PC-9 (cell line): ENCODE results near the gene ERC1. TPM values are rescaled to one million over a fixed set of nuclear protein-coding genes. Genes with fewer than 3 reads are reported as not detected.

Experiments used
- BruUV-seq: library from RNA; stranded (reverse); fragments of 400-500 nt; replicated peaks from 2 replicates; lab custom pipeline; 2021; lab: Mats Ljungman, UMichigan
- CTCF ChIA-PET: fragments of 300-600 bp; sonication (Branson Sonifier 250); formaldehyde crosslinking; loops from one replicate; lab custom pipeline; 2022; ENCODE audit warnings: antibody characterized with exemption; lab: Charles Lee
- POLR2A ChIA-PET: fragments of 300-600 bp; sonication (Branson Sonifier 250); formaldehyde crosslinking; loops from one replicate; lab custom pipeline; 2022; ENCODE audit warnings: antibody characterized with exemption; ENCODE audit not compliant: unreplicated experiment; lab: Charles Lee
- DNase-seq, 2 experiments: peaks; one replicate each; pipeline versions ENCODE4 v3.0.0 to v3.0.0-alpha.2; 2015 to 2022; ENCODE audit warnings: mixed read lengths in 1 of 2
- H2AFZ ChIP-seq: fragments of 200-600 bp; sonication (generic); 2 replicates; pipeline ENCODE4 v1.8.1; 2017; ENCODE audit warnings: antibody characterized with exemption
- H3F3A ChIP-seq: fragments of 200-600 bp; sonication (generic); 2 replicates; pipeline ENCODE4 v1.8.1; 2017; ENCODE audit warnings: antibody characterized with exemption, mild to moderate bottlenecking, low read depth; ENCODE audit not compliant: insufficient read depth
- H3K27ac ChIP-seq: fragments of 200-600 bp; sonication (generic); 2 replicates; pipeline ENCODE4 v1.6.1; 2016; ENCODE audit warnings: mixed run types
- H3K27me3 ChIP-seq: fragments of 200-600 bp; sonication (generic); 2 replicates; pipeline ENCODE4 v1.6.1; 2016; ENCODE audit warnings: low read depth, mixed run types; ENCODE audit not compliant: insufficient read depth
- H3K36me3 ChIP-seq: fragments of 200-600 bp; sonication (generic); 2 replicates; pipeline ENCODE4 v1.6.1; 2016; ENCODE audit warnings: low read depth, mixed run types
- H3K4me1 ChIP-seq: fragments of 200-600 bp; sonication (generic); replicated peaks from 2 replicates; pipeline ENCODE4 v1.6.1; 2016; ENCODE audit warnings: mixed run types; ENCODE audit not compliant: insufficient read depth
- H3K4me2 ChIP-seq: fragments of 200-600 bp; sonication (generic); 2 replicates; pipeline ENCODE4 v1.6.1; 2017; ENCODE audit warnings: mixed run types
- H3K4me3 ChIP-seq: fragments of 200-600 bp; sonication (generic); 2 replicates; pipeline ENCODE4 v1.6.1; 2016; ENCODE audit warnings: mixed run types
- H3K79me2 ChIP-seq: fragments of 200-600 bp; sonication (generic); 2 replicates; pipeline ENCODE4 v1.6.1; 2017; ENCODE audit warnings: low read depth, mixed run types
- H3K9me2 ChIP-seq: fragments of 200-600 bp; sonication (generic); 2 replicates; pipeline ENCODE4 v1.8.1; 2017; ENCODE audit warnings: mild to moderate bottlenecking; ENCODE audit not compliant: insufficient read depth
- H3K9me3 ChIP-seq: fragments of 200-600 bp; sonication (generic); 2 replicates; pipeline ENCODE4 v1.8.1; 2016; ENCODE audit warnings: low read depth; ENCODE audit not compliant: insufficient read depth
- H4K20me1 ChIP-seq: fragments of 200-600 bp; sonication (generic); 2 replicates; pipeline ENCODE4 v1.8.1; 2017; ENCODE audit not compliant: insufficient read depth
- EZH2 ChIP-seq: fragments of 200-600 bp; sonication (generic); IDR thresholded peaks from 2 replicates; pipeline ENCODE4 v1.8.0; 2017; ENCODE audit warnings: antibody characterized with exemption, low read depth
- intact Hi-C: fragments of 100-400 bp; cut with micrococcal nuclease; formaldehyde crosslinking; loops from one replicate; pipeline ENCODE4 v1.10.0; 2022; ENCODE audit not compliant: unreplicated experiment
- total RNA-seq: library from RNA; stranded (reverse); gene quantifications from 2 replicates; pipeline ENCODE4 v1.2.3, GENCODE V29; 2021
- TF ChIP-seq, protein P1 (sequence below): fragments of 200-600 bp; sonication (generic); conservative IDR thresholded peaks from 2 replicates; pipeline ENCODE4 v1.6.1; 2017; ENCODE audit warnings: mixed run types, antibody characterized with exemption, mild to moderate bottlenecking, moderate library complexity

ERC1 gene
- total RNA-seq, 1 experiment from 2014 or later, result 52.0 TPM

DNA sequence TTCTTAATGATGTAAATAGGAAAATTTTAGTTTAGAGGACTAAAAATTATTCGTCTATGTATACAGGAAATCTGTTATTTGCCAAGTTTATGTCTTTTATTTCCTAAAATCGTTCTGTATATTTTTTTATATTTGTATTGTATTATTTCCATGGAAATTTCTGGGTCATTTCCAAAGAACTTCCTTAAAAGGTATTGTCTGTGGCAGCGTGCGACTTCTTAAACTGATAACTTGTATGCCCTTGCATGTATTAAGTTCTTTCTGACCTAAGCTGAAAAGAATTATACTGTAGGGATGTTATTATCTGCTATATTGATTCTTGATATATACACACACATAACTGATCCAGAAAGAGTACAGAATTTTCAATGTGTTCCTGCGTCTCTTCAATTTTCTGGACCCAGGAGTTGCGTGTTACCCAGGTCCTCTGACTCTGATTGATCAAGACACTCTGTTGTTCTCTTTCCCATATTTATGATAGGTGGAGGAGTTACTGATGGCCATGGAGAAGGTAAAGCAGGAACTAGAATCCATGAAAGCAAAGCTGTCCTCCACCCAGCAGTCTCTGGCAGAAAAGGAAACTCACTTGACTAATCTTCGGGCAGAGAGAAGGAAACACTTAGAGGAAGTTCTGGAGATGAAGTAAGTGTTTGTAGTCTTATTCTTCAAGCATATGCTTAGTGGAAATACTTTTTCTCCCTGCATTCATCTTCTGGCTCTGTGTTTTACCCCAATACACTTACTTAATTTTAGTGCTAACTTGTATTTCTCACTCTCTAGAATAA is 298.5 kb downstream of the ERC1 start:
- no peak overlapping the region for H3K27ac ChIP-seq
- no peaks in the 10 kb centered on the region for H3F3A ChIP-seq
- H3K79me2 ChIP-seq, result no peaks in the 10 kb centered on the region
- DNase-seq, result no peak
- no peak overlapping the region for H3K4me2 ChIP-seq
- BruUV-seq, result no TSS peak
- POLR2A ChIA-PET, result no interaction called here
- no peaks in the 10 kb centered on the region for H3K27me3 ChIP-seq
- CTCF ChIA-PET, result interaction anchor here (1.0 kb wide), 1 partner anchor 172 kb away, joined by 3 read pairs; no protein-coding TSS in a partner anchor
- H3K4me3 ChIP-seq, result no peak overlapping the region
- H4K20me1 ChIP-seq, result no peaks in the 10 kb centered on the region
- no peaks in the 10 kb centered on the region for H3K4me1 ChIP-seq
- TF ChIP-seq, protein P1, sequence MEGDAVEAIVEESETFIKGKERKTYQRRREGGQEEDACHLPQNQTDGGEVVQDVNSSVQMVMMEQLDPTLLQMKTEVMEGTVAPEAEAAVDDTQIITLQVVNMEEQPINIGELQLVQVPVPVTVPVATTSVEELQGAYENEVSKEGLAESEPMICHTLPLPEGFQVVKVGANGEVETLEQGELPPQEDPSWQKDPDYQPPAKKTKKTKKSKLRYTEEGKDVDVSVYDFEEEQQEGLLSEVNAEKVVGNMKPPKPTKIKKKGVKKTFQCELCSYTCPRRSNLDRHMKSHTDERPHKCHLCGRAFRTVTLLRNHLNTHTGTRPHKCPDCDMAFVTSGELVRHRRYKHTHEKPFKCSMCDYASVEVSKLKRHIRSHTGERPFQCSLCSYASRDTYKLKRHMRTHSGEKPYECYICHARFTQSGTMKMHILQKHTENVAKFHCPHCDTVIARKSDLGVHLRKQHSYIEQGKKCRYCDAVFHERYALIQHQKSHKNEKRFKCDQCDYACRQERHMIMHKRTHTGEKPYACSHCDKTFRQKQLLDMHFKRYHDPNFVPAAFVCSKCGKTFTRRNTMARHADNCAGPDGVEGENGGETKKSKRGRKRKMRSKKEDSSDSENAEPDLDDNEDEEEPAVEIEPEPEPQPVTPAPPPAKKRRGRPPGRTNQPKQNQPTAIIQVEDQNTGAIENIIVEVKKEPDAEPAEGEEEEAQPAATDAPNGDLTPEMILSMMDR, result no peak
- no peak for TF ChIP-seq EZH2
- H2AFZ ChIP-seq, result no peak overlapping the region
- H3K36me3 ChIP-seq, result no peaks in the 10 kb centered on the region
- intact Hi-C loops, result no loop called here
- no peaks in the 10 kb centered on the region for H3K9me3 ChIP-seq
- no peaks in the 10 kb centered on the region for H3K9me2 ChIP-seq

DNA sequence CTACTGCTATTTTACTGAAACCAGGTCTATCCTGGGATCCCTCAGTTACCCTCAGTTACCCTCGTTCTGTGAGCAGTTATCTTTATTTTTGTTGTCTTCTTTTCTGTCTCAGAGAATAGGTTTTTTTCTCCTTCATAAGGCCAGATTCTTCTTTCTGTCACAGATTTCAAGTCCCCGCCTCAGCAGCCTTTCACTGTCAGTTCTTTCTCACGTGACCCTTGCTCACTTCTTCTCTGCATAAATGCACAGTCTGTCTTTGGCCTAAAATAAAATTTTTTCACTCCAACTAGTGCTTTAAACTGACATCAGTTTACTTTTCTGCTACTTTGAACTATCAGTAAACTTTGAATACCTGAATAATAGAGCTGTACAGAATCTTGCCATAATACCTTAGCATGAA is 299.7 kb downstream of the ERC1 start:
- CTCF ChIA-PET, result interaction anchor here (1.0 kb wide), 1 partner anchor 173 kb away, joined by 3 read pairs; no protein-coding TSS in a partner anchor
- no peaks in the 10 kb centered on the region for H3K9me2 ChIP-seq
- no peaks in the 10 kb centered on the region for H4K20me1 ChIP-seq
- no peaks in the 10 kb centered on the region for H3K4me1 ChIP-seq
- intact Hi-C loops, result no loop called here
- H3K27ac ChIP-seq, result no peak overlapping the region
- no peak overlapping the region for H3K4me3 ChIP-seq
- no peaks in the 10 kb centered on the region for H3F3A ChIP-seq
- H3K9me3 ChIP-seq, result no peaks in the 10 kb centered on the region
- H2AFZ ChIP-seq, result no peak overlapping the region
- no peaks in the 10 kb centered on the region for H3K79me2 ChIP-seq
- H3K36me3 ChIP-seq, result no peaks in the 10 kb centered on the region
- TF ChIP-seq EZH2, result no peak
- TF ChIP-seq, protein P1, result no peak
- POLR2A ChIA-PET, result no interaction called here
- no peak overlapping the region for H3K4me2 ChIP-seq
- BruUV-seq, result no TSS peak
- DNase-seq, result no peak
- H3K27me3 ChIP-seq, result no peaks in the 10 kb centered on the region

DNA sequence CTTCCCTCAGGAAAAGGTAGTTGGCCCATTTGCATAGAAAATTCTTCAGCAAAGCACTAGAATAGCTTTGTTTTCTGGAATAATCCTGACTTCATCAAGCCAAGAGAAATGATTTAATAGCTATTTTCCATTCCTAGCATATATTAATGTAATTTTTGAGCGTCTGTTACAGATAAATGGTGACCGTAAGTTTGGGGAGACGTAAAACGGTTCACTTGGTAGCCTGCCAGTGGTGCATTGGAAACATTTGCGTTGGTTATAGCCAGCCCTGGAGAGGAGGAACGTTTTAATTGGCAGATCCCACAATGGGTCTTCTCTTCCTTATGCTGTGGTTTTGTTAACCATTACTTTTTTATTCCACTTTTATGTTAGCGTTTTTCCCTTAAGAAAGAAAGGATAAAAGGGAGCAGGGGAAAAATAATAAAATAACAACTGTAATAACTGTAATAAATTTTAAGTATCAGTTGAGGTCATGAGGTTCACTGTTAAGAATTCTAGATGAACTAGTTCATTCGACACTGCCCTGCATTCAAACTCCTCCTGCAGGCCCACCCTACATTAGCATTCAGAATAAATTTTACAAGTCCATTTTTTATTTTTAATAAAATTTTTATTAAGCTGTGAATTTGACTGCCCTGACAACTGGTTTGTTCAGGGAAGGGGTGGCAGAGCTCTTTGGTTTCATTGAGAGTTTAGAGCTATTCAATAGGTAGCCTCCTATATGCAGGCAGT is 300.7 kb downstream of the ERC1 start:
- Histone ChIP-seq H3K4me1 (no peaks in the 10 kb centered on the region), H3K27me3 (no peaks in the 10 kb centered on the region), H2AFZ (no peak overlapping the region), H3F3A (no peaks in the 10 kb centered on the region), H3K4me2 (no peak overlapping the region), H3K9me3 (no peaks in the 10 kb centered on the region), H4K20me1 (no peaks in the 10 kb centered on the region), H3K79me2 (no peaks in the 10 kb centered on the region), H3K36me3 (no peaks in the 10 kb centered on the region), H3K27ac (no peak overlapping the region), H3K4me3 (no peak overlapping the region), H3K9me2 (no peaks in the 10 kb centered on the region)
- BruUV-seq, result no TSS peak
- intact Hi-C loops, result no loop called here
- ChIA-PET CTCF (no interaction called here), POLR2A (no interaction called here)
- TF ChIP-seq, protein P1, result no peak
- no peak for TF ChIP-seq EZH2
- no peak for DNase-seq
